Stimulated activated CD4-positive, alpha-beta T cell treated with anti-CD3 and anti-CD28 coated beads, Interleukin-1b, Interleukin-23, amount 100 ng/mL, for 24 hours (primary cell): ENCODE measurements around the gene HS3ST5.
"Not testable (repeated sequence)": the region's sequence is repeated elsewhere in the genome, so short reads cannot be mapped to it uniquely, and the experiment has no call there.

Experiments used
- DNase-seq, 4 experiments: peaks; one replicate each; pipeline ENCODE4 v3.0.0-alpha.2; 2020; ENCODE audit warnings: low read depth in 4 of 4, low spot score in 1 of 4

HS3ST5 gene

DNA sequence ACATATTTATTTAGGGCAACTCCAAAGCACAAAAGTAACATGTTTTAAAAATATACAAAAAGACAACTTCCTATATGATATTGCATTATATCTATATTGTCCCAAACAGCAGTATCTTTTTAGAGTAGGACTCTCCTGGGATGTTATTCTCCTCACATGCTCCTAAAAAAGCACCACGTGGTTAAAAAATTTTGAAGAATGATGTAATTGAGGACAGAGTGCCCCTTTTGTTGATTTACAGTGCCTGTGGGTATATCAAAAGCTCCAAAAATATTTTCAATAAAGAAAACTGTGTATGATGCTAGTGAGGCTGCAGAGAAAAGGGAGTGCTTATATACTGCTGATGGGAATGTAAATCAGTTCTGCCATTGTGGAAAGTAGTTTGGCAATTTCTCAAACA is 241.6 kb downstream of the HS3ST5 start:
- DNase-seq, result no peak

DNA sequence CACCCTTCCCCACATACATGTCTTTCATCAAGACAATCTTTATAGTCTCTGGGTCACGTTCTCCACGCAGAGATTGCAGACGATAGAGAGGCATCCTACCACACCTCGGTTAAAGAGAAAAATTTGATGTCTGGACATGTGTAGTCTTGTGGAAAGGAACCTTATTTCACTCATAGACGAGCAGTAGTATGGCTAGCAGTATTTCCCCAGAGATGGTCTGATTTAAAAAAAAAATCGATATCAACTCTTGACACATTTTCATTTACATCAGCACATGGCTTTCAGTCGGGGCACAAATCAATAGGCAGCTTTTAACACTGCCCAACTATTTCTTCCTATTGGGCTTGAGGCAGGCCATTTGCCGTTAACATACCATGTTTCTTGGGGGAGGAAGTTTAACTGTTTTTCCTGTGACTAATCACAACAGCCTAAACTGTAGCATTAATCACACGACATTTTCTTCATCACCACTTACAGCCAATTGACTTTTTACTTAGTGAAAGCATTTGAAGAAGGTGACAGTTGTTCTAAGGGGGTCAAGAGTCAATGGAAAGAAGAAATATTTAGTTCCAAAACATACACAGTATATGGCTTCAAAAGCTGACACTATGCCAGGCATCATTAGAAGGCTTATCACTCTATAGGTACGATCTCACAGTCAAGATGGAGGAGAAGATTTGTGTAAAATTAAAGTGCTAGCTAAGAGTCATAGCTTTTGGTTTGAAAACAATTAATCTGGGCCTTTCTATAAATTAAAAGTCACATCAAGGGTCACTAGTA is 242.4 kb downstream of the HS3ST5 start:
- DNase-seq, result no peak

DNA sequence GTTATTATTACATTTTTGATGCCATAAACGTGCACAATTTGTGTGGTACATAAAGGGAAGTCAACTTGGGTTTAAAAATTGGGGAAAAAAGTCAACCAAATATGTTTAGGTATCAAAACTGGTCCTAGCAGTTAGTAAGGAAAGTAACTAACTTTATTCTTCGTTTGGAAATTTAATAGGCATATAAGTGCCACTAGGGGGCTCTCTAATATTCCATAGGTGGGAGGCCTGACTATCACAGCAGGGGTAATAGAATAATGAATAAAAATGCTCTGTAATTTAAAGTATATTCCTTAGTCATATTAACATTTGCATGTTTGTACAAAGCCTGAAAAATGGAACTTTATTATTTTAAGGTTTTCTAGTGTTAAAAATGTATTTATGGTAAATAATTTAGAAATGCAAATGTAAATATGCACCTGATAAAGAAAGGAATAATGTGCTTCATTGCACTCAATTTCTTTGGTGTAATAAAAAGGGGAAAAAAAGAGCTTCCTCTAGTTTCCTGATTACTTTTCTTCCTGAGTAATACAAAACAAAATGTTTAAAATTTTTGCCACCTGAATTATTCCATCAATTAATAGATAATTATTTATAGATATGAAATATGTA is 246.2 kb downstream of the HS3ST5 start:
- DNase-seq, result no peak

DNA sequence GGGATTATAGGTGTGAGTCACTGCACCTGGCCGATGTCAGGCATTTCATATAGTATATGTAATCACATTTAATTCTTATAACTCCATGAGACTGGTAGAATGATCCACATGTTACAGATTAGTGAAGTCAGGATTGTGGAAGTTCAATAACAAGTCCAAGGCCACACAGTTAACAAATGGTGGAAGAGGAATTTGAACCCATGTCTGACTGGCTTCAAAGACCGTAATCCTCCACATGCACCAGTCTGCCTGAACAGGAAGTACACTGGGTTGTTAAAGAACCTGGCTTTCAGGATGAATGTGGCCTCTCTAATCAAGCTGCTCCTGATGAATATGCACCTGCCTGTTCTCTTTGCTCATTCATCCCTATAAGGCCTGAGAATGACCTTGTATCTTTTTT is 249.9 kb downstream of the HS3ST5 start:
- no peak for DNase-seq

DNA sequence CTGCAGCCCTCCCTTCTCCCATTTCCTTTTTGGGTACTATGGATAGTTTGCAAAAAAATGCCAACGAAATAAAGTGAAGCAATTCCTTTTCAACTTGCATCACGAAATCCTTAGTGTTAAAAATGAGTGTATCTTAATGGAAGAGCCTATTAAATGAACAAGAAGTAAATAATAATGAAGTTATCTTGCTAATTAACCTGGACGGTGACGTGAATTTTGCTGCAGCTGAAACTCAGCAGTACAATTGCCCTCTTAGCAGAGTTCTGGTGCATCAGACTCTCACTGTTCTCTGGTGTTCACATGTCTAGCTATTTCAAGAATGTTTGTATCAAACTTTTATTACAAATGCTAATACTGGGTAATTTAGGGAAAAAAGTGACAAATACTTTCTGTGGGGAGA is 252.2 kb downstream of the HS3ST5 start:
- DNase-seq, result no peak

DNA sequence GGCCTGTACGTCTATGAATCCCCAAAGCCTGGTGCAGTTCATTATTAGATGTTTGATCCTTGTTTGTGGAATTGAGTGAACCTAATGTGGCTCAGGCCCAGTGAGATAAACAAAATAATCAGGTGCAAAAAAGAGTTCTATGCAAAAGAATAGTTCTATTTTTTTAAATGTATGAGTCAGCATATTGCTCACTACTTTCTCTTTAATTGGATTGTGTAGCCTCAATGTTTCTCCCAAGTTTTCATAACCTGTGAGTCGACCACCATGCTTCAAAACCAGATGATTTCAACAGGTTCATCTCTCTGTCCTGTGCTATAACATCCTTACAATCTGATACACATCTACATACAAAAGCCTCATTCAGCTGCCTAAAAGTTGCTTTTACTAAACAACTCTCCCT is 255.3 kb downstream of the HS3ST5 start:
- no peak for DNase-seq

DNA sequence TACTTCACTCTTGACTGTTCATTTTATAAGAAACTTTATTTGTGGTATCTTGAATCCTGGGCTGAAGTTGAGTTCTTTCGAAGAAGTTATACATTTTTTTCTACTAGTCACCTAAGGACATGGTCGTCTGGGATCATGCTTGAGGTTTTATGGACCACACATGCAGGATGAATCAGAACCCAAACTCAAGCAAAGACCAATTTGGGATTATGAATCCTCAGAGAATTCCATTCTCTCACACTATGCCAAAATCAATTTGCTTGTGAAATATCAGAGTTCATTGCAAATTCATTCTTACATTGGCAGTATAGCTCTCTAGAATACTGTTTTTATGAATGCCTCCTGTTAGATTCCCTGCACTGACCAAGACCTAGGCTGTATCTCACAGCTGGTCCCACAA is 257.6 kb downstream of the HS3ST5 start:
- no peak for DNase-seq

DNA sequence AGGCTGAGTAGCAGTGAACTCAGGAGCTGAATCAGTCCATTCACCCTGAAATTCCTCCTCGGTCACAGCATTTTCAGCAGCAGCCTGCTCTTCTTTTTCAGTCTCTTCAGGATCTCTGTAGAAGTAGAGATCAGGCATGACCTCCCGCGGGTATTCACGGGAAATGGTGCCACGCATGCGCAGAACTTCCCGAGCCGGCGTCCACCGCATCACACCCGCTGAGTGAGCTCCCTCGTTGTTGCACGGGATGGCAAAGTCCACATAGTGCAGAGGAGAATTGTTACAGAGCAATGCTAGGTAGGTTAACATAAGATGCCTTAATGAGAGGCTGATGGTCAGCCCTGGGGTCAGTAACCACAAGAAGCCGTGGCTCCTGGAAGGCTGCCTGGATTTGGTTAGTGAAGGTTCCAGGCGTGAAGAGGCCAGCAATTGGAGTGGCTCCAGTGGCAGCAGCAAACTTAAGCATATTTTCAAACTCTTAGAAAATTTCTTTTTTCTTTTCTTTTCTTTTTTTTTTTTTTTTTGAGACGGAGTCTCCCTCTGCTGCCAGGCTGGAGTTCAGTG is 258.4 kb downstream of the HS3ST5 start:
- DNase-seq, result no peak

DNA sequence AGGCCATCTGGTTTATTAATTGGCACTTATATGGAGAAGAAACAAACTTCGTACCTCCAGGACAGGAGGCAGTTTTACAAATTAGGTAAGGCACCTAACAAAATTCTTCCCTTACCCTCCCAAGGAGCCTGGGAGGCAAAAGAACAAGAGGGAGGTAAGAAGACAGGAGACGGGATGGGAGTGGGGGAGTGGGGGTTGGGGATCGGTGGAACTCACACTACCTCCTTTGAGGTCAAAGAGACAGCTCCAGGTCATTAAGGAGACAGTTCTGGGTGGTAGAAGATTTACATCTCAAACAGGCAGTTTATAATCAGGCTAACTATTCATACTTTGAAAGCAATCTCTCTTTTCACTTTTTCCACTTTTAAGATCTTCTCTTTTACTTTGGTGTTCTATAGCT is 259.6 kb downstream of the HS3ST5 start:
- no peak for DNase-seq

DNA sequence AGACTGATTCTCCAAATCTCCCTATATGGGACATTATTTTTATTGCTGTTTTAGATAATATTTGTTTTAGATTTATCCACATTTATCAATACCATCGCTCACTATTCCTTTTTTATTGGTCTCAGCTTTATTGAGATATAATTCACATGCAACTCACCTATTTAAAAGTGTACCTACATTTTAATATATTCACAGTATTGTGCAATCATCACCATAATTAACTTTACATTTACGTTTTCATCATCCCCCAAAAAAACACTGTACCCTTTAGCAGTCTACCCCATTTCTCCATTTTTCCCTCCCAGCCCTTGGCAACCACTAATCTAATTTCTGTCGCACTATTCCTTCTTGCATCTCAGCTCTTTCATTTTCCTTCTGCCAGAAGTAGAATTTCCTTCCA is 261.1 kb downstream of the HS3ST5 start:
- no peak for DNase-seq

DNA sequence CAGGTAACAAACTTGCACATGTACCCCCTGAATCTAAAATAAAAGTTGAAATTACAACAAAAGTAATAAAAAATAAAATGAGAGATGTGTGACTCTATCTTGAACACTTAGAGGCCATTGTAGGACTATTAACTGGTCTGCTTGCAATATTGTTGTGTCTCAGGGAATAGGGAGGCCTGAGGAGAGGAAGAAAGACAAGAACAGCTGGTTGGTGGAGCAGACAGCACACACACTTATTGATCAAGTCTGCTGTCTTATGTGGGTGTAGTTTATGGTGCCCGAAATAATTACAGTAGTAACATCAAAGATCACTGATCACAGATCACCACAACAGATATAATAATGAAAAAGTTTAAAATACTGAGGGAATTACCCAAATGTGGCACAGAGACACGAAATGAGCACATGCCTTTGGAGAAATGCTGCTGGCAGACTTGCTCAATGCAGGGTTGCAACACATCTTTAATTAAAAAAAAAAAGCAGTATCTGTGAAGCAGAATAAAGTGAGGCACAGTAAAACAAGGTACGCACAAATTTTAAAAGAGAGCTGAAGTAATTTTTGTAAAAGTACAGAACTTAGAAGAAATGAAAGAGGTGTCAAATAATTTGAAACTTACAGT is 261.8 kb downstream of the HS3ST5 start:
- DNase-seq, result no peak

DNA sequence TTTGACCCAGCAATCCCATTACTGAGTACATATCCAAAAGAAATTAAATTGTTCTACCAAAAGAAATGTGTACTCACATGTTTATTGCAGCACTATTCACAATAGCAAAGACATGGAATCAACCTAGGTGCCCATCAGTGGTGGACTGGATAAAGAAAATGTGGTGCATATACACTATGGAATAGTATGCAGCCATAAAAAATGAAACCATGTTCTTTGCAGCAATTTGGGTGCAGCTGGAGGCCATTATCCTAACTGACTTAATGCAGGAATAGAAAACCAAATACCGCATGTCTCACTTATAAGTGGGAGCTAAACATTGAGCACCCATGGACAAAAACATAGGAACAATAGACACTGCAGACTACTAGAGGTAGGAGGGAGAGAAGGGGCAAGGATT is 262.4 kb downstream of the HS3ST5 start:
- not testable (repeated sequence) for DNase-seq

DNA sequence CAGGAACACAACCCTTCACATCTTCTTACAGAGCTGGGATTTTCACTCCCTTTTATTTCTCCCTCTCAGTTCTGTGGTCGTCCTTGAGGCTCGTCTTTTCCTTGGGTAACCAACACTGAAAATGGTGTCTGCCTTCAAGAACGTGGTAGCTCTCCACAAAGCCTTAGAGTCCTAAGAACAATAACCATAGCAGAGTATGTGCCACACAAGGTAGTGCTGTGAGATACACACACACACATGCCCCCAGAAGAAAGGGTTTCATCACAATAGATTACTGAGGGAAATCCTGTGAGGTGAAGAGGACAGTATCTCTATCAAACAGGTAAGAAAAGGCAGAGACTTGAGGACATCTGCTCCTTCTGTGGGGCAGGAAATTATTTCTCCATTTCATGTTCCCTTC is 267.0 kb downstream of the HS3ST5 start:
- no peak for DNase-seq

DNA sequence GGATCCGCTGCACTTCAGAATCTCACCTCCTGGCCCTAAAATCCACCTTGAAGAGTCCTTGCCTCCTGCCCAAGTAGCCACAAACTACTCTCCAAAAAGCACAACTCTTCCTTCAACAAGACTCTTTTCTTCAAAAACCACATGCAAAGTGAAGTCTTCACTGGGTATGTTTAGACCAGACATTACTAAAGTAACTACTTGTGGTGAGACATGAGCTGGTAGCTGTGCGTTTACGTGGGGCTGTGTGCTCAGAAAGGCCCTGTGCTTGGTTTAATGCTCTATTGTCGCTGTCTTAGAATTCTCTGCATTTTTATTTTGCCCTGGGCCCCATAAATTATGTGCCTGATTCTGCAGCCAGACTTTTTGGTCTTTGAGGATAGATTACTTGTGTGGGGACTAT is 267.5 kb downstream of the HS3ST5 start:
- no peak for DNase-seq

DNA sequence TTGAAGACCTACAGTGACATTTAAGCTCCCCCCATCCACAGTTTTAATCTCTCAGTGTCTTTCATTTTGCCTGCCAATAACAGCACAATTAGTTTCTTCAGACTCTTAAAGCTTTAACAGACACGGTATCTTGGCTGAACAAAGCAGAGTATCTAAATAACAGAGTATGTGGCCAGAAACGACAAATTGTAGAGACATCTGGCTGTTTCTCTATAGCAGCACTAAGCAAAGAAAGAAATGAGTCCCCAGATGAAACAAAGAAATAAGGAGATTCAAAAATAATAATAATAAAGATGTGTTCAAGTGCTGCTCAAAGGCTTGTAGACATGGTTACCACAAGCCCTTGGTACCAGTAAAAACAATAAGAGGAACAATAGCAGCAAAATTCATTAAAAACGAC is 274.1 kb downstream of the HS3ST5 start:
- no peak for DNase-seq

DNA sequence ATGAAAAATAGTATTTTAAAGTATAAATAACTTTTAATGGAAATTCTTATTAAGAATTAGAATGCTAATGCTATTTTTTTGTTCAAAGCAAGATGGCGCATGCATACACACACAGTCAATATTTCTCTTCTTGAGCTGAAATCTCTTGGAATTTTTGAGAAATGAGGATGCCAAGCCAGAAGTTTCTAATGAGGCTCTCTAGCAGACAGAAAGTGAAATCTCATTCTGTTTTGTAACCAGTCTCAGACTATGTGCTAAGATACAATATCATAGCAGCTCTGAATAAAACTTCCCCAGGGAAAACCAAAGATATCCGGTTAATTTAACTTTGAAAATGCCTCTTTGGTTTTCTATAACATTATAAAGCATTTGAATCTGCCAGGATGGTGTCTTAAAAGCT is 274.7 kb downstream of the HS3ST5 start:
- no peak for DNase-seq

DNA sequence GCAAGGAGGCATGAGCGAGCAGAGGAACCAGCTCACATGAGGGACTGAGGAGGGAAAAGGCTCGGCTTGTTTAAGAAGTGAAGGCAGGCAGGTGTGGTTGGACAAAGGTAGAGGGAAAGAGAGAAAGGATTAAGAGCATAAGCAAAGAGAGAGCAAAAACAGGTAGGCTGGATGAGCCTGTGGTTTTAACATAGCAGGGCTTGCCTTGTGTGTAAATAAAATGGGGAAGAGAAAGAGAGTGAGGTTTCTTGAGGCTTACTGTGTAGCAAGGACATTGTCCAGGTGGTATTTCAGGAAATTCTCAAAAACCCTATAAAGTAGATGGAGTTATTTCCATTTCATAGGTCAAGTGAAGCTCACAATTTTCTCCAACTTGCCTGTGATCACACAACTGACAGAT is 278.0 kb downstream of the HS3ST5 start:
- no peak for DNase-seq

DNA sequence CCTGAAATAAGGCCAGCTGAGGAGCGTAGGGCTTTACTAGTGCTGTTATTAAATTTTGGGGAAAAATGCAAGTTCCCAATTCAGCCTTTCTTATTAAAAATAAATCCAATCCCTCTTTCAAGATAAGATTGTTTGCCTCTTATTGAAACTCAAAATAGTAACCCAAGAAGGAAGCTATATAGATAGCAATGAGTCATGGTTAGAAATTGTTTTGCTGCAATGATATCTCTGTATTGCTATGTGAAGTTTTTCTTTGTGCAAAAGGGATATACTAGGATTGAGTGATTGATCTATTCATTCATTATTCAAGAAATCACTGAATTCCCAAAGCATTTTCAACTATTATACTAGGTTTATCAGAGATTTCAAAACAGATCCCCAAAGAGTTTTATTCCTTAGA is 278.9 kb downstream of the HS3ST5 start:
- DNase-seq, result no peak

DNA sequence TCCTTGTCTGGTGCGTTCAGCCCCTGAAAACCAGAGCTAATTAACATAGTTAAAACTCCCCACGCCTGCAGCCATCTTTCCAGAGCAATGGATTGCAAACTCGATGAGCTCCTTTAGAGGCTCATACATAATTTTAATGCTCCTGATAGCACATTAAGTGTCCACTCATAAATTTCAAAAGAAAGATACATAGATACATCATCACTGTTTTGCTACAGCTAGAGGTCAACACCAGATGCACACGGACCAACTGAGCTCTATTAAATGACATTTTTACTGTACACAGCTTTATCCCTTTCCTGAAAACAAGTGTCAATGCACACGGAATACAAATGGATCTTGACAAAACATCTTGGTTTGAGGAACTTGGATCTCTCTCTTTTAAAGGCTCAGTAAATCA is 280.6 kb downstream of the HS3ST5 start:
- DNase-seq, result no peak

DNA sequence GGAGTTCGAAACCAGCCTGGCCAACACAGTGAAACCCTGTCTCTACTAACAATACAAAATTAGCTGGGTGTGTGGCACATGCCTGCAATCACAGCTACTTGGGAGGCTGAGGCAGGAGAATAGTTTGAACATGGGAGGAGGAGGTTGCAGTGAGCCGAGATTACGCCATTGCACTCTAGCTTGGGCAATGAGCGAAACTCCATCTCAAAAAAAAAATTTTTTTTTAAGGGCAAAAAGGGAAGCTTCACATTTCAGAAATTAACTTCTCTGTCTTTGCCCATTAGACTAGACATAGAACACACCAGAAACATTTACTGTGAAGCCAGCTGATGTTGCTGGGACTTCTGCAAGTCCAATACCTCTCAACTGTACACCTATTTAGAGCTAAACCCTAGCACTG is 281.1 kb downstream of the HS3ST5 start:
- DNase-seq, result no peak

DNA sequence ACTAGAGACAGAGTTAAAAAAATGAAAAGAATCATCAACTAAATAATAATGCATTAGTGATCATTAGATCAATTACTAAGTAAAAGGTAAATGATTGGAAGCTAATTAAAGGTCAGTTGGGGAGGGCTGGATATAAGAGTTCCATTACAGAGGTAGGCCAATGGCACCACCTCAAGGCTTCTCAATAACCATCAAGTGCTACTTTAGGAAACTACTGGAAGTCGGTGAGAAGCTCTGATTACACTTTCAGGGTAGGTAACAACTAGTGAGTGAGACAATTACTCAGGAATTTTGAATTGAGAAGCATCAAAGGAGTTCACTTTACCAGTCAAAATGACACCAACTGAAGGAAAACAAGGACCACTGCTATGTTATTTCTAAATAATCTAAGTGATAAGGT is 281.7 kb downstream of the HS3ST5 start:
- DNase-seq, result no peak

DNA sequence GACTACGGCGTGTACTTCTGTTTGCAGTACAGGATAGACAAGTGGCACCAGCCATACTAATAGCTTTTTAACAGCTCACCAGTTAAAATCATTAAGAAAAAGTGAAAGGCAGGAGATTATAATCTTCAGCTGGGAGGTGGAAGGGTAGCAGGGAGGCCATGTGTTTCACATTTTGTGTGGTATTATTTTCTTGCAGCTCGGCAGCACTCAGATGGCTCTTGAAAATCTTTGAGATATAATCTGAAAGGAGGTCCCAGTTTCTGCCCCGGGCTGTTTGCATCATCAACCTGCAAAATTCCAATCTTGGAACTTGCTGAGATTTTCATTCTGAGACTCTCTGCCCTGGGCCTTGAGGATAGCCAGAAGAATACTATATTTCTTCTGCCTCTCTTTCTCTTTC is 284.4 kb downstream of the HS3ST5 start:
- DNase-seq, result no peak
